Kidney glomerular epithelial cell (primary cell): Measurements from ENCODE around the gene TBC1D10B.
"Not testable (repeated sequence)": the region's sequence is repeated elsewhere in the genome, so short reads cannot be mapped to it uniquely, and the experiment has no call there.

Source experiments
- DNase-seq: peaks from one replicate; lab custom pipeline; 2025; lab: John Stamatoyannopoulos, UW

Gene TBC1D10B

GRCh38 chr16:30397776-30398660 is 27.7 kb upstream of the TBC1D10B start:
- DNase-seq = no peak

GRCh38 chr16:30397056-30397455 is 26.8 kb upstream of the TBC1D10B start:
- DNase-seq = no peak

- not testable (repeated sequence) for DNase-seq
These were observed 26.3 kb upstream of the TBC1D10B start for GRCh38 chr16:30396627-30397026.

- DNase-seq = peak; percentile 19
These were observed 25.8 kb upstream of the TBC1D10B start for GRCh38 chr16:30395992-30396585.

DNA sequence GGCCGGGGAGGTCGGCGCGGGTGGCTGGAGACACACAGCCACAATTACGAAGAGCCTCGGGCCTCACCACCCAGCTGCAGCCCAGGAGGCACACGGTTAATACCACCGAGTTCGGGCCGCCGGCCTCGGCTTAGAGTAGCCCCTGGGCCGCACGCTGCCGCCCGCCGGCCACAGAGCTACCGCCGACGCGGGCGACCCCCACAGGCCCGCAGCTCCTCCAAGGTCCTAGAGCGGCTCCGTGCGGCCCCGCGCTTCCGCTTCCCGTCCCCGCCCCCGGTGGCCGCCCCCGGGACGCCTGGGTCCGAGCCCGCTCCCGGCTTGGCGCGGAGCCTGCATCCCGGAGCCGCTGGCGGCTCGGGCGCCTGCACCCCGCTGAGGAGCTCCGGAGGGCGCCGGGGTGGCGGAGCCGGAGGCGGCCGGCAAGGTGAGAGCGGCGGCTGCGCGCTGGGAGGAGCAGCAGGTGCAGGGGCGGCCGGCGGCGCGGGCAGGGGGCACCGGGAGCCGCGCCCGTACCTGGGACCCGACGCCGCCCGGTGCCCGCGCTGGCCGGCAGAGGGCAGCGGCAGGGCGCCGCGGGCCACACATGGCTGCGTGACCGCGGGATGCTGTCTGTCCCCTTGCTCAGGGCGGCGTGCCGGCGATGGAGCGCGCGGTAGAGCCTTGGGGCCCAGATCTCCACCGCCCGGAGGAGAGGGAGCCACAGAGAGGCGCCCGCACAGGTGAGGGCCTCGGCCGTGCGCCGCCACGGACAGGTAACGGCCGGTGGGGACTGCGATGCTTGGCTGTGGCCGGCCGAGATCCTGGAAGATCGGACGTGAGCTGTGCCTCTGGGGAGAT is 25.1 kb upstream of the TBC1D10B start, which contains the start of gene ZNF48:
Gene ZNF48, plus strand, starts transcription at position 266 of the 837 bp plus-strand sequence. Its CDS starts 375 bp downstream, at position 641.
- peak; percentile 74 for DNase-seq

GRCh38 chr16:30394592-30395154 is 24.4 kb upstream of the TBC1D10B start:
- DNase-seq = peak; percentile 10

GRCh38 chr16:30383521-30383920 is 13.2 kb upstream of the TBC1D10B start:
- DNase-seq = no peak

GRCh38 chr16:30382111-30382881 is 12.0 kb upstream of the TBC1D10B start, which contains the start of gene SEPTIN1:
Gene SEPTIN1 (minus strand): TSS chr16:30382561. CDS start chr16:30382542, 19 bp downstream.
- DNase-seq = no peak

- DNase-seq = no peak
These were observed 11.2 kb upstream of the TBC1D10B start for GRCh38 chr16:30381291-30382041.

- no peak for DNase-seq
These were observed 10.5 kb upstream of the TBC1D10B start for GRCh38 chr16:30380803-30381208.

- DNase-seq = no peak
These were observed 9.9 kb upstream of the TBC1D10B start for GRCh38 chr16:30380072-30380802.

DNA sequence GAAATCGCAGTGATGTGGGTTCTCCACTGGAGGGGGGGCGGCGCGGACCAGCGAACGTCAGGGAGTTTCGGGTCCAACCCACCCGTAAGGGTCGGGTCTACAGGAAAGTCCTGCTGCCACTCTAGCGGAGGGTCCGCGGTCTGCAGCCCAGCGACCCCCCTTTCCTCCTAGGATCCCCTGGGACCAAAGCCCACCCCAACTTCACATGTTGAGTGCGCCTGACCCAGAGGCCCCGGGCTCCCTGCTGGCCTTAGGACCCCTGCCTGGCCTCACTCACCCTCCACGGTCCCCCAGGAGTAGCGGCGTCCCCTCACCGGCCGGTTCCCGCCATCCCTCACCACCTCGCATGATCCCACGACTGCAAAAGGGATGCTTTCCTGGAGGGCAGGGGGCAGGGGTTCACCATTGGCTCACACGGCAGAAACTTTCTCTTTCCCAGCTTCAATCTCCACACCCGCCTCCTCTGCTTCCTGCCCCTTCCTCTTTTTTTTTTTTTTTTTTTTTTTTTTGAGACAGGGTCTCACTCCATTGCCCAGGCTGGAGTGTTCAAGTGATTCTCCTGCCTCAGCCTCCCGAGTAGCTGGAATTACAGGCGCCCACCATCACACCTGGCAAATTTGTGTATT is 9.0 kb upstream of the TBC1D10B start:
- no peak for DNase-seq

- peak; percentile 90 for DNase-seq
These were observed 8.2 kb upstream of the TBC1D10B start for GRCh38 chr16:30378236-30379157.

DNA sequence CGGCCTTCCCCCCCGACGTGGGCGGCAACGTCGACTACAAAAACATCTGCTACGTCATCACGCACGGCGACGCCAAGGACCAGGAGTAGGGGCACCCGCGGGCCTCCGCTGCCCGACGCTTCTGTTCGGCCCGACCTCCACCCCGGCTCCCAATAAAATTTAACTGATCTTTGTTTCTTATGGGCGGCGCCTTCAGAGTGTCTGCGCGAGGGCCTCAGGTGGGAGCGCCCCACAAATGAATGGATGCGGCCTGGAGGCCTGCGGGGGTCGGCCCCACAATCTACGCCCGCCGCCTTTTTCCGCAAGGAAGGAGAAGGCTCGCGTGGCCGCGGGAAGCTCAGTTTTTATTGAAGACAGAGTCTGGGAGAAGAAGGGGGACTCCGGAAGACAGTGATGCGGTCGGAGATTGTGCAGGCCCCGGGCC is 7.5 kb upstream of the TBC1D10B start:
- DNase-seq = peak; percentile 74

DNA sequence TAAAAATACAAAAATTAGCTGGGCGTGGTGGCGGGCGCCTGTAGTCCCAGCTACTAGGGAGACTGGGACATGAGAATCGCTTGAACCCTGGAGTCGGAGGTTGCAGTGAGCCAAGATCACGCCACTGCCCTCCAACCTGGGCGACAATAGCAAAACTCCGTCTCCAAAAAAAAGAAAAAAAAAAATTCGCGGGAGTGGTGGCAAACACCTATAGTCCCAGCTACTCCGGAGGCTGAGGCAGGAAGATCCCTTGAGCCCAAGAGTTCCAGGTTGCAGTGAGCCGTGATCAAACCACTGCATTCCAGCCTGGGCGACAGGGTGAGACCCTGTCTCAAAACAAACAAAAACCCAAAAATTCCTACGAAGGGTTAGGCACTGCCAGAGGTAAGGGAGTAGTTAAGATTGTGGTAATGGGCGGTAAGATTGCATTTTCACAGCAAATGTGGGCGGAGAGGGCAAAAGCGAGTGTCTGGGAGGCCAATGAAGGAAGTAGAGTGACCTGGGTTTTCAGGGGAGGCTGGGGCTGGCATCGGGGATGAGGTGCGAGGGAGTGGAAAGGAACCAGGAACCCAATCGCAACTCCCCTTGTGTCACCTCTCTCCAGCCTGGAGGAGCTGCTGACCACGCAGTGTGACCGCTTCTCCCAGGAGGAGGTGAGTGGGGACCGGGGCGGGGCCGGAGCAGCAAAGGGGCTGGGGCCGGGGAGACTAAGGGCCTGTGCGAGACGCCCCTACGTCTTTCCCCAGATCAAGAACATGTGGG is 6.9 kb upstream of the TBC1D10B start:
- no peak for DNase-seq

DNA sequence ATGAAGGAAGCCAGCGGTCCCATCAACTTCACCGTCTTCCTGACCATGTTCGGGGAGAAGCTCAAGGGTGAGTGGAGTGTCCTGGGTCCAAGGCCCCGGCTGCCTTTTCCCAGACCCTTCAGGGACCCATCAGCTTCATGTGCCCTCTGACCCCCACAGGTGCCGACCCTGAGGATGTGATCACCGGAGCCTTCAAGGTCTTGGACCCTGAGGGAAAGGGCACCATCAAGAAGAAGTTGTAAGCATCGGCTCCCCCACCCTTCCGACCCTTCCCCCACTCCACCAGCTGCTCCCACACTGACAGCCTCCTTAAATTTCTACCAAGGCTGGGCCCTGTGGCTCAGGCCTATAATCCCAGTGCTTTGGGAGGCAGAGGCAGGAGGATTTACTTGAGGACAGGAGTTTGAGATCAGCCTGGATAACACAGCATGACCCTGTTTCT is 6.2 kb upstream of the TBC1D10B start:
- DNase-seq = no peak

DNA sequence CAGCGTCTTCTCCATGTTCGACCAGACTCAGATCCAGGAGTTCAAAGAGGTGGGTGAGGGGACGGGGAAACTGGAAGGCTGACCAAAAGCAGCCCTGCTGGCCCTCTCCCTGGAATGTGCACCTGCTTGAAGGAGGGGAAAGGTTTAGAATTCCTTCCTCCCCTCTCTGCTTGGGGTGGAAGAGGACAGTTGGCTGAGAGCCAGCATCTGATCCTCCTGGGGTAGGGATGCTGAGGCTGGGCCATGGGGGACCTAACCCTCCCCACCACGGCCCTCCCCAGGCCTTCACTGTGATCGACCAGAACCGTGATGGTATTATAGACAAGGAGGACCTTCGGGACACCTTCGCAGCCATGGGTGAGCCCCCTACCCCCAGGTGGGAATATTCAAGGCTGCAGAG is 5.6 kb upstream of the TBC1D10B start:
- DNase-seq = no peak
